Ishikawa (cell line): ENCODE results near the gene MATN4.

Experiments used
- EGR1 ChIP-seq: IDR thresholded peaks from 2 replicates; pipeline ENCODE4 v1.6.1; 2012
- TAF1 ChIP-seq: IDR thresholded peaks from 2 replicates; pipeline ENCODE4 v1.6.1; 2012; ENCODE audit warnings: low read depth, mild to moderate bottlenecking
- USF1 ChIP-seq: IDR thresholded peaks from 2 replicates; pipeline ENCODE4 v1.6.1; 2012

GRCh38 chr20:45320948-45321595 is 13.0 kb upstream of the MATN4 start:
- TF ChIP-seq EGR1 (no peak), TAF1 (no peak), USF1 (no peak)
